WTC11 (cell line): ENCODE results near the gene PIK3R1.

Source experiments
- CREB1 ChIP-seq: sonication (generic); formaldehyde crosslinking; IDR thresholded peaks from 2 replicates; pipeline ENCODE4 v1.8.0; 2023; ENCODE audit warnings: mild to moderate bottlenecking, missing genetic modification reagents
- CREM ChIP-seq: sonication (generic); formaldehyde crosslinking; IDR thresholded peaks from 2 replicates; pipeline ENCODE4 v1.8.1; 2022; ENCODE audit warnings: mild to moderate bottlenecking, missing genetic modification reagents, moderate library complexity
- CTCF ChIP-seq: fragments of 200-600 bp; IDR thresholded peaks from 2 replicates; pipeline ENCODE4 v1.8.0; 2022; ENCODE audit warnings: antibody characterized with exemption
- FOXK1 ChIP-seq: sonication (generic); formaldehyde crosslinking; IDR thresholded peaks from 2 replicates; pipeline ENCODE4 v1.8.0; 2022; ENCODE audit warnings: mild to moderate bottlenecking, moderate library complexity, missing genetic modification reagents
- NFYB ChIP-seq: sonication (generic); formaldehyde crosslinking; conservative IDR thresholded peaks from 2 replicates; pipeline ENCODE4 v1.8.0; 2022; ENCODE audit warnings: low read depth, missing genetic modification reagents
- NR2C2 ChIP-seq: sonication (generic); formaldehyde crosslinking; IDR thresholded peaks from 2 replicates; pipeline ENCODE4 v1.8.0; 2022; ENCODE audit warnings: mild to moderate bottlenecking, missing genetic modification reagents
- TEAD1 ChIP-seq: sonication (generic); formaldehyde crosslinking; IDR thresholded peaks from 2 replicates; pipeline ENCODE4 v1.8.0; 2022; ENCODE audit warnings: mild to moderate bottlenecking, missing genetic modification reagents
- TEAD4 ChIP-seq: sonication (generic); formaldehyde crosslinking; IDR thresholded peaks from 2 replicates; pipeline ENCODE4 v1.8.0; 2022; ENCODE audit warnings: mild to moderate bottlenecking, missing genetic modification reagents
- USF1 ChIP-seq: sonication (generic); formaldehyde crosslinking; IDR thresholded peaks from 2 replicates; pipeline ENCODE4 v1.8.0; 2022; ENCODE audit warnings: mild to moderate bottlenecking, missing genetic modification reagents
- ZNF532 ChIP-seq: fragments of 250-450 bp; sonication (Bioruptor Pico); IDR thresholded peaks from 2 replicates; pipeline ENCODE4 v1.9.0; 2021; ENCODE audit warnings: mild to moderate bottlenecking, borderline replicate concordance

- TF ChIP-seq CTCF = no peak
- no peak for TF ChIP-seq USF1 (CRISPR knock-in tag)
- no peak for TF ChIP-seq ZNF532 (CRISPR knock-in tag)
- TF ChIP-seq TEAD1 (CRISPR knock-in tag) = no peak
- no peak for TF ChIP-seq CREM (CRISPR knock-in tag)
- no peak for TF ChIP-seq TEAD4 (CRISPR knock-in tag)
- TF ChIP-seq NFYB (CRISPR knock-in tag) = no peak
- no peak for TF ChIP-seq FOXK1 (CRISPR knock-in tag)
- no peak for TF ChIP-seq CREB1 (CRISPR knock-in tag)
- TF ChIP-seq NR2C2 = no peak
These were observed 16.0 kb downstream of the PIK3R1 start for GRCh38 chr5:68231414-68232076.
